RWPE2 (cell line): ENCODE results near the gene TANC1.

Experiments
- ATAC-seq: fragments of 200-7000 bp; cut with Tn5 transposase; 3 replicates; pipeline ENCODE4 v1.9.1; 2021; ENCODE audit warnings: low read depth
- DNase-seq: peaks from one replicate; pipeline ENCODE4 v3.0.0-alpha.2; 2020; ENCODE audit warnings: low spot score
- H3K27ac ChIP-seq: fragments of 450-650 bp; 2 replicates; pipeline ENCODE4 v1.5.1; 2017; ENCODE audit warnings: mild to moderate bottlenecking; ENCODE audit not compliant: poor library complexity, severe bottlenecking
- H3K27me3 ChIP-seq: fragments of 250-450 bp; sonication (Bioruptor Pico); 2 replicates; pipeline ENCODE4 v1.5.1; 2021; ENCODE audit warnings: mild to moderate bottlenecking, moderate library complexity; ENCODE audit not compliant: insufficient read depth, poor library complexity, severe bottlenecking
- H3K36me3 ChIP-seq: fragments of 250-450 bp; sonication (Bioruptor Pico); 2 replicates; pipeline ENCODE4 v1.5.1; 2020; ENCODE audit warnings: low read depth, mild to moderate bottlenecking, moderate library complexity
- H3K4me1 ChIP-seq: fragments of 250-450 bp; sonication (Bioruptor Pico); 2 replicates; pipeline ENCODE4 v1.5.1; 2021; ENCODE audit warnings: mild to moderate bottlenecking, moderate library complexity; ENCODE audit not compliant: insufficient read depth, poor library complexity, severe bottlenecking
- H3K4me3 ChIP-seq: fragments of 250-450 bp; sonication (Bioruptor Pico); 2 replicates; pipeline ENCODE4 v1.5.1; 2021; ENCODE audit warnings: mild to moderate bottlenecking, moderate library complexity; ENCODE audit not compliant: severe bottlenecking
- H3K9me3 ChIP-seq: fragments of 250-450 bp; sonication (Bioruptor Pico); 2 replicates; pipeline ENCODE4 v1.5.1; 2021; ENCODE audit warnings: mild to moderate bottlenecking, moderate library complexity; ENCODE audit not compliant: severe bottlenecking
- CTCF ChIP-seq: fragments of 450-650 bp; IDR thresholded peaks from one replicate; pipeline ENCODE4 v1.5.1; 2017; ENCODE audit warnings: mild to moderate bottlenecking, moderate library complexity; ENCODE audit not compliant: poor library complexity, severe bottlenecking

TANC1 gene

GRCh38 chr2:159225025-159226016, 256.9 kb downstream of the TANC1 start:
- H3K9me3 ChIP-seq, result no peaks in the 10 kb centered on the region
- H3K27me3 ChIP-seq, result no peaks in the 10 kb centered on the region
- TF ChIP-seq CTCF, result no peak
- no peak overlapping the region for H3K4me3 ChIP-seq
- H3K4me1 ChIP-seq, result peaks cover 6% of the 10 kb centered on the region
- peaks cover 59% of the 10 kb centered on the region for H3K36me3 ChIP-seq
- DNase-seq (no peak), ATAC-seq (no peak)
- H3K27ac ChIP-seq, result peak overlapping the region; percentile 40

- no peak overlapping the region for H3K4me3 ChIP-seq
- H3K4me1 ChIP-seq, result peaks cover 6% of the 10 kb centered on the region
- peaks cover 60% of the 10 kb centered on the region for H3K36me3 ChIP-seq
- peak overlapping the region; percentile 40 for H3K27ac ChIP-seq
- H3K27me3 ChIP-seq, result no peaks in the 10 kb centered on the region
- no peak for TF ChIP-seq CTCF
- no peaks in the 10 kb centered on the region for H3K9me3 ChIP-seq
- DNase-seq, result no peak
- peak; percentile 75 for ATAC-seq
Measured at GRCh38 chr2:159226059-159226461, 257.6 kb downstream of the TANC1 start.

- H3K36me3 ChIP-seq, result peaks cover 68% of the 10 kb centered on the region
- H3K4me3 ChIP-seq, result no peak overlapping the region
- no peak for DNase-seq
- ATAC-seq, result no peak
- peak overlapping the region; percentile 40 for H3K27ac ChIP-seq
- H3K9me3 ChIP-seq, result no peaks in the 10 kb centered on the region
- no peaks in the 10 kb centered on the region for H3K27me3 ChIP-seq
- H3K4me1 ChIP-seq, result peaks cover 6% of the 10 kb centered on the region
- TF ChIP-seq CTCF, result no peak
Measured at GRCh38 chr2:159226608-159227385, 258.4 kb downstream of the TANC1 start.

- H3K36me3 ChIP-seq, result peaks cover 71% of the 10 kb centered on the region
- no peak for TF ChIP-seq CTCF
Measured at GRCh38 chr2:159227467-159227866, 259.0 kb downstream of the TANC1 start.

More at GRCh38 chr2:159227467-159227866, 259.0 kb downstream of the TANC1 start:
- H3K27ac ChIP-seq, result no peak overlapping the region
- no peak overlapping the region for H3K4me3 ChIP-seq
- DNase-seq, result no peak
- H3K9me3 ChIP-seq, result no peaks in the 10 kb centered on the region
- ATAC-seq, result no peak
- H3K27me3 ChIP-seq, result no peaks in the 10 kb centered on the region
- H3K4me1 ChIP-seq, result peaks cover 6% of the 10 kb centered on the region
